T-helper 1 cell treated with Interleukin-12 subunit alpha and Interleukin-12 subunit beta and Interleukin-4 antibody, amounts not matched to agents 30 μg/mL and 1 μg/mL, for 36 hours (primary cell): ENCODE results near the gene DIPK1C.

Experiments used
- H3K27ac Mint-ChIP-seq: one replicate; pipeline ENCODE4 v1.8.0; 2021; ENCODE audit warnings: mild to moderate bottlenecking, mixed read lengths
- H3K27me3 Mint-ChIP-seq: one replicate; pipeline ENCODE4 v1.8.0; 2021; ENCODE audit warnings: low read depth, mixed read lengths
- H3K36me3 Mint-ChIP-seq: one replicate; pipeline ENCODE4 v1.8.0; 2021; ENCODE audit warnings: low read depth, mixed read lengths
- H3K4me1 Mint-ChIP-seq: one replicate; pipeline ENCODE4 v1.8.0; 2021; ENCODE audit warnings: low read depth, mixed read lengths
- H3K4me3 Mint-ChIP-seq: one replicate; pipeline ENCODE4 v1.8.0; 2021; ENCODE audit warnings: mild to moderate bottlenecking, moderate library complexity, mixed read lengths
- H3K9me3 Mint-ChIP-seq: one replicate; pipeline ENCODE4 v1.8.0; 2021; ENCODE audit warnings: mixed read lengths

The DIPK1C gene

GRCh38 chr18:74427442-74428112 is 29.5 kb downstream of the DIPK1C start:
- H3K4me3 Mint-ChIP-seq, result no peak overlapping the region
- H3K36me3 Mint-ChIP-seq, result no peaks in the 10 kb centered on the region
- H3K27ac Mint-ChIP-seq, result no peak overlapping the region
- no peaks in the 10 kb centered on the region for H3K4me1 Mint-ChIP-seq
- H3K27me3 Mint-ChIP-seq, result peaks cover 8% of the 10 kb centered on the region
- H3K9me3 Mint-ChIP-seq, result no peaks in the 10 kb centered on the region

GRCh38 chr18:74425876-74426275 is 31.2 kb downstream of the DIPK1C start:
- H3K4me1 Mint-ChIP-seq, result no peaks in the 10 kb centered on the region
- H3K36me3 Mint-ChIP-seq, result no peaks in the 10 kb centered on the region
- H3K27me3 Mint-ChIP-seq, result peaks cover 8% of the 10 kb centered on the region
- H3K4me3 Mint-ChIP-seq, result no peak overlapping the region
- H3K27ac Mint-ChIP-seq, result no peak overlapping the region
- H3K9me3 Mint-ChIP-seq, result no peaks in the 10 kb centered on the region

GRCh38 chr18:74425161-74425560 is 31.9 kb downstream of the DIPK1C start:
- Mint-ChIP-seq H3K36me3 (no peaks in the 10 kb centered on the region), H3K4me3 (no peak overlapping the region), H3K9me3 (no peaks in the 10 kb centered on the region), H3K27ac (no peak overlapping the region), H3K4me1 (no peaks in the 10 kb centered on the region), H3K27me3 (peaks cover 8% of the 10 kb centered on the region)

GRCh38 chr18:74422541-74422940 is 34.6 kb downstream of the DIPK1C start:
- H3K36me3 Mint-ChIP-seq, result no peaks in the 10 kb centered on the region
- H3K9me3 Mint-ChIP-seq, result no peaks in the 10 kb centered on the region
- H3K4me1 Mint-ChIP-seq, result no peaks in the 10 kb centered on the region
- peaks cover 6% of the 10 kb centered on the region for H3K27me3 Mint-ChIP-seq
- H3K4me3 Mint-ChIP-seq, result no peak overlapping the region
- no peak overlapping the region for H3K27ac Mint-ChIP-seq

GRCh38 chr18:74420926-74421325 is 36.2 kb downstream of the DIPK1C start:
- Mint-ChIP-seq H3K4me3 (no peak overlapping the region), H3K9me3 (no peaks in the 10 kb centered on the region), H3K27me3 (peaks cover 8% of the 10 kb centered on the region), H3K27ac (no peak overlapping the region), H3K4me1 (no peaks in the 10 kb centered on the region), H3K36me3 (no peaks in the 10 kb centered on the region)

- H3K9me3 Mint-ChIP-seq, result no peaks in the 10 kb centered on the region
- no peak overlapping the region for H3K4me3 Mint-ChIP-seq
- no peak overlapping the region for H3K27ac Mint-ChIP-seq
- no peaks in the 10 kb centered on the region for H3K36me3 Mint-ChIP-seq
- no peaks in the 10 kb centered on the region for H3K4me1 Mint-ChIP-seq
- peaks cover 8% of the 10 kb centered on the region for H3K27me3 Mint-ChIP-seq
Measured at GRCh38 chr18:74420481-74420880, 36.6 kb downstream of the DIPK1C start.

- no peaks in the 10 kb centered on the region for H3K4me1 Mint-ChIP-seq
- peaks cover 8% of the 10 kb centered on the region for H3K27me3 Mint-ChIP-seq
- H3K36me3 Mint-ChIP-seq, result no peaks in the 10 kb centered on the region
- no peak overlapping the region for H3K4me3 Mint-ChIP-seq
- H3K27ac Mint-ChIP-seq, result no peak overlapping the region
- no peaks in the 10 kb centered on the region for H3K9me3 Mint-ChIP-seq
Measured at GRCh38 chr18:74419761-74420160, 37.3 kb downstream of the DIPK1C start.

GRCh38 chr18:74418023-74418422 is 39.1 kb downstream of the DIPK1C start:
- no peaks in the 10 kb centered on the region for H3K36me3 Mint-ChIP-seq
- H3K4me1 Mint-ChIP-seq, result no peaks in the 10 kb centered on the region
- H3K9me3 Mint-ChIP-seq, result no peaks in the 10 kb centered on the region
- H3K27ac Mint-ChIP-seq, result no peak overlapping the region
- no peak overlapping the region for H3K4me3 Mint-ChIP-seq
- peaks cover 8% of the 10 kb centered on the region for H3K27me3 Mint-ChIP-seq

- Mint-ChIP-seq H3K36me3 (no peaks in the 10 kb centered on the region), H3K9me3 (no peaks in the 10 kb centered on the region), H3K27ac (no peak overlapping the region), H3K27me3 (peaks cover 8% of the 10 kb centered on the region), H3K4me1 (peaks cover 6% of the 10 kb centered on the region), H3K4me3 (no peak overlapping the region)
Measured at GRCh38 chr18:74416124-74416523, 41.0 kb downstream of the DIPK1C start.

- H3K9me3 Mint-ChIP-seq, result no peaks in the 10 kb centered on the region
- no peak overlapping the region for H3K27ac Mint-ChIP-seq
- peaks cover 13% of the 10 kb centered on the region for H3K4me1 Mint-ChIP-seq
- H3K4me3 Mint-ChIP-seq, result no peak overlapping the region
- H3K36me3 Mint-ChIP-seq, result no peaks in the 10 kb centered on the region
- H3K27me3 Mint-ChIP-seq, result peaks cover 10% of the 10 kb centered on the region
Measured at GRCh38 chr18:74414953-74415515, 42.1 kb downstream of the DIPK1C start.

- Mint-ChIP-seq H3K27me3 (peaks cover 8% of the 10 kb centered on the region), H3K36me3 (peaks cover 1% of the 10 kb centered on the region)
Measured at GRCh38 chr18:74413836-74414235, 43.3 kb downstream of the DIPK1C start.

GRCh38 chr18:74412116-74412880 is 44.8 kb downstream of the DIPK1C start:
- Mint-ChIP-seq H3K4me3 (no peak overlapping the region), H3K27ac (no peak overlapping the region), H3K36me3 (peaks cover 2% of the 10 kb centered on the region)

More at GRCh38 chr18:74413836-74414235, 43.3 kb downstream of the DIPK1C start:
- peaks cover 15% of the 10 kb centered on the region for H3K4me1 Mint-ChIP-seq
- no peak overlapping the region for H3K4me3 Mint-ChIP-seq
- no peaks in the 10 kb centered on the region for H3K9me3 Mint-ChIP-seq
- H3K27ac Mint-ChIP-seq, result no peak overlapping the region

GRCh38 chr18:74411475-74411874 is 45.6 kb downstream of the DIPK1C start:
- Mint-ChIP-seq H3K36me3 (peaks cover 2% of the 10 kb centered on the region), H3K9me3 (no peaks in the 10 kb centered on the region), H3K4me3 (peak overlapping the region; percentile 42), H3K4me1 (peaks cover 28% of the 10 kb centered on the region), H3K27me3 (peaks cover 3% of the 10 kb centered on the region), H3K27ac (peak overlapping the region; percentile 69)

More at GRCh38 chr18:74412116-74412880, 44.8 kb downstream of the DIPK1C start:
- peaks cover 8% of the 10 kb centered on the region for H3K27me3 Mint-ChIP-seq
- no peaks in the 10 kb centered on the region for H3K9me3 Mint-ChIP-seq
- H3K4me1 Mint-ChIP-seq, result peaks cover 28% of the 10 kb centered on the region

GRCh38 chr18:74410441-74410992 is 46.6 kb downstream of the DIPK1C start:
- Mint-ChIP-seq H3K27ac (no peak overlapping the region), H3K4me1 (peaks cover 28% of the 10 kb centered on the region), H3K27me3 (peaks cover 3% of the 10 kb centered on the region)

More at GRCh38 chr18:74410441-74410992, 46.6 kb downstream of the DIPK1C start:
- peaks cover 2% of the 10 kb centered on the region for H3K36me3 Mint-ChIP-seq
- no peak overlapping the region for H3K4me3 Mint-ChIP-seq
- no peaks in the 10 kb centered on the region for H3K9me3 Mint-ChIP-seq
